ENCODE measurements around the gene JAZF1.

The JAZF1 gene

DNA sequence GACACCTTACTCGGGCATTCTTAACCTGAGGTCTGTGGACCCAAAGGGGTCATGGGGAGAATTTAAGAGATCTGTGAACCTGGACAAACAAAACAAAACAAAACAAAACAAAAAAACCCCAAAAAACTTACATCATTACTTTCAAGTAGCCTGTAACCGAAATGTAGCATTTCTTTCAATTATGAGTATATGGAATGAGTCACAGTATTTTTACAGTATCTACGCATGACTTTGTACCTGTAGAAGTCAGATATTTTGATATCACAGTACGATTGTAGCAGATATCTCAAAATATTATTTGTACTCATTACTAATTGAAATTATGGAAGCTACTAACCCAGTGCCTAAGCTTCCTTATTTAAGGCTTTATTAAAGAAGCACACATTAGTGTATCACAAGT is 210.2 kb downstream of the JAZF1 start:
- no peak for DNase-seq (ENCODE audit: low read depth, low spot score)
- H3K4me1 ChIP-seq (ENCODE audit: insufficient read depth, insufficient read length) = no peaks in the 10 kb centered on the region
- H3K4me3 ChIP-seq (ENCODE audit: insufficient read length, low read depth) = no peak overlapping the region
- no peaks in the 10 kb centered on the region for H3K36me3 ChIP-seq (ENCODE audit: insufficient read depth, insufficient read length, low read length)
- no peaks in the 10 kb centered on the region for H3K27me3 ChIP-seq (ENCODE audit: insufficient read depth, insufficient read length)
- TF ChIP-seq YY1 (IDR thresholded peaks at IDR 0.05; ENCODE audit: insufficient read depth, insufficient read length) = no peak
- no peak for TF ChIP-seq SUZ12 (IDR thresholded peaks at IDR 0.05; ENCODE audit: extremely low read depth, insufficient read depth, insufficient read length)
- no peaks in the 10 kb centered on the region for H3K9me3 ChIP-seq (ENCODE audit: insufficient read depth, low read length)
- no peak overlapping the region for H3K9ac ChIP-seq (ENCODE audit: insufficient read length, low read depth)

DNA sequence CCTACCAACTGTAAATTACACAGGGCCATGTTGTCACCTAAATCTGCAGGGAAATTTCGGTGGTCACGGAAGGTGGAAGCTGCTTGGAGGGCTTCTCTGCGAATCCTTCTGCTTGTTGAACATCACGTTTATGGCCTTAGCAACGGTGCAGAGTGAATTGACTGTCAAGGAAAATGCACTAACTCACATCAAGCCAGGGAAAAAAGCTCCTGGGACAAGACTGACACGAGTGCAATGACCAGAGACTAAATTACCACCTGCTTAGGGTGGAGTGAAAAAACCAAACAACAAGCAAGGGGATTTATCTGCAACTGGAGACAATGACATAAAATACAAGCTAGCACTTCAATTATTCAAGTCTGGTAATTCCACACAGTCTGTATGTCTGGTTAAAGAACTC is 211.2 kb downstream of the JAZF1 start:
- DNase-seq (ENCODE audit: low read depth, low spot score) = no peak
- H3K4me3 ChIP-seq (ENCODE audit: insufficient read length, low read depth) = no peak overlapping the region
- H3K9ac ChIP-seq (ENCODE audit: insufficient read length, low read depth) = no peak overlapping the region
- H3K27me3 ChIP-seq (ENCODE audit: insufficient read depth, insufficient read length) = no peaks in the 10 kb centered on the region
- H3K9me3 ChIP-seq (ENCODE audit: insufficient read depth, low read length) = no peaks in the 10 kb centered on the region
- H3K4me1 ChIP-seq (ENCODE audit: insufficient read depth, insufficient read length) = no peaks in the 10 kb centered on the region
- no peak for TF ChIP-seq ZNF274 (IDR thresholded peaks at IDR 0.05; ENCODE audit: low read depth, low read length)
- TF ChIP-seq SUZ12 (IDR thresholded peaks at IDR 0.05; ENCODE audit: extremely low read depth, insufficient read depth, insufficient read length) = no peak
- TF ChIP-seq YY1 (IDR thresholded peaks at IDR 0.05; ENCODE audit: insufficient read depth, insufficient read length) = no peak
- H3K36me3 ChIP-seq (ENCODE audit: insufficient read depth, insufficient read length, low read length) = no peaks in the 10 kb centered on the region

DNA sequence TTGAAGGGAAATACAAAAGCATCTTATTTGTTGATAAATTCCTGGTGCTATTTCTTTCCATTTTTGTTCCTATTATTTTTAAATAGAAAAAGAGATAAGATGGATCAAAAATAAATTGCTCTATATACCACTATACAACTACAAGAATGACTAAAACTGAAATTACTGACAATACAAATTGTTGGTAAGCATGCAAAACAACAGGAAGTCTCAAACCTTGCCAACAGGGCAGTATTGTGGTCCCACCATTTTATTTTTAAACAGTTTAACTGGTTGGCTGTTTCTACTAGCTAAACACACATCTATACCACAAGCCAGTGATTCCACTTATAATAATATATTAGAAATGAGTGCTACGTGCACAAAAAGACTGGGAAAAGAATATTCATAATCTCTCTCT is 213.0 kb downstream of the JAZF1 start:
- no peaks in the 10 kb centered on the region for H3K36me3 ChIP-seq (ENCODE audit: insufficient read depth, insufficient read length, low read length)
- no peak overlapping the region for H3K9ac ChIP-seq (ENCODE audit: insufficient read length, low read depth)
- H3K4me1 ChIP-seq (ENCODE audit: insufficient read depth, insufficient read length) = no peaks in the 10 kb centered on the region
- TF ChIP-seq SUZ12 (IDR thresholded peaks at IDR 0.05; ENCODE audit: extremely low read depth, insufficient read depth, insufficient read length) (no peak), YY1 (IDR thresholded peaks at IDR 0.05; ENCODE audit: insufficient read depth, insufficient read length) (no peak), ZNF274 (IDR thresholded peaks at IDR 0.05; ENCODE audit: low read depth, low read length) (no peak)
- no peaks in the 10 kb centered on the region for H3K27me3 ChIP-seq (ENCODE audit: insufficient read depth, insufficient read length)
- no peaks in the 10 kb centered on the region for H3K9me3 ChIP-seq (ENCODE audit: insufficient read depth, low read length)
- no peak overlapping the region for H3K4me3 ChIP-seq (ENCODE audit: insufficient read length, low read depth)
- no peak for DNase-seq (ENCODE audit: low read depth, low spot score)

DNA sequence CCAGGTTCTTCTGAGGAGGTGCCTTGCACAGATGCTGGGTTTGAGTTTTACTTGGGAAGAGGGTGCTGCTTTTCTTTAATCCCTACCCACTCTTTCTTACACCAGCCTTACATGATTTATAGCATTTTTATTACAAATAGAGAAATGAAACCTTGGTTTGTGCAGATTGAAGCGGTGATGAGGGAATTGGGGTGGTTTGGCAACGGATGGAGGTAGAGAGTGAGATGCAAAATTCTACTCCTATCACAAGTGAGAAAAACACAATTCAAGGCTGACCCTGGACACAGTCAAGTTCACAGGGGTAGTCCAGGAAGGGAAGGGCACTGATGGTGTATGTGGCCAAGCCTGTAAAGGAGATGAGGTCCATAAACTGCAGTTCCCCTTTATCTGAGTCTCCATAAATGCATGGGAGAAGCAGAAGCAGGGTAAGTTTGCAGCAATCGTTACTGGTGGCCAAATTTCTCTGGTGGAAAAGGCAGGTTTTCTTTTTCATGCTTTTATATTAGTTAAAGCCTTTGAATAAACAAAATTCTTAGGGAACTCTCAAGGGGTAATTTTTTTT is 214.3 kb downstream of the JAZF1 start:
- H3K4me1 ChIP-seq (ENCODE audit: insufficient read depth, insufficient read length) = no peaks in the 10 kb centered on the region
- no peak overlapping the region for H3K9ac ChIP-seq (ENCODE audit: insufficient read length, low read depth)
- no peaks in the 10 kb centered on the region for H3K9me3 ChIP-seq (ENCODE audit: insufficient read depth, low read length)
- no peak for DNase-seq (ENCODE audit: low read depth, low spot score)
- no peak overlapping the region for H3K4me3 ChIP-seq (ENCODE audit: insufficient read length, low read depth)
- TF ChIP-seq YY1 (IDR thresholded peaks at IDR 0.05; ENCODE audit: insufficient read depth, insufficient read length) (no peak), ZNF274 (IDR thresholded peaks at IDR 0.05; ENCODE audit: low read depth, low read length) (no peak), SUZ12 (IDR thresholded peaks at IDR 0.05; ENCODE audit: extremely low read depth, insufficient read depth, insufficient read length) (no peak)
- no peaks in the 10 kb centered on the region for H3K36me3 ChIP-seq (ENCODE audit: insufficient read depth, insufficient read length, low read length)
- no peaks in the 10 kb centered on the region for H3K27me3 ChIP-seq (ENCODE audit: insufficient read depth, insufficient read length)

DNA sequence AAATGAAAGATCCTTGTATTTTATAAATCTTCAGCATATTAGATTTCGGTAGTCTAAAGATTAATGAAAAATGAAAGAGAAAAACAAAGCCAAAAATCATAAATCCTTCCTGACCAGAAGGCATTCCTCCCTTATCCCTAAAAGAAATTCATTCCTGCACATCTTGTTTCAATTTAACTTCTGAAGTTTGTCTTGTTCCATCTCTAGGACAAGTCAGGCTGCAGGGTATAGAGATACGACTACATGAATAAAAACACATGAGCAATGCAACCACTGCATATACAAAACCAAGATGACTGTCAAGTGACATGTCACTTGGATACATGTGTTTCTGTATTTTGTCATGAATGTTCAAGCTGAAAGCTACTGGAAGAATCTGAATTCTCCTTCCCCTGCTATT is 214.9 kb downstream of the JAZF1 start:
- TF ChIP-seq YY1 (IDR thresholded peaks at IDR 0.05; ENCODE audit: insufficient read depth, insufficient read length) = no peak
- TF ChIP-seq SUZ12 (IDR thresholded peaks at IDR 0.05; ENCODE audit: extremely low read depth, insufficient read depth, insufficient read length) = no peak
- TF ChIP-seq ZNF274 (IDR thresholded peaks at IDR 0.05; ENCODE audit: low read depth, low read length) = no peak
- Histone ChIP-seq H3K4me1 (ENCODE audit: insufficient read depth, insufficient read length) (no peaks in the 10 kb centered on the region), H3K9me3 (ENCODE audit: insufficient read depth, low read length) (no peaks in the 10 kb centered on the region), H3K27me3 (ENCODE audit: insufficient read depth, insufficient read length) (no peaks in the 10 kb centered on the region), H3K36me3 (ENCODE audit: insufficient read depth, insufficient read length, low read length) (no peaks in the 10 kb centered on the region), H3K4me3 (ENCODE audit: insufficient read length, low read depth) (no peak overlapping the region), H3K9ac (ENCODE audit: insufficient read length, low read depth) (no peak overlapping the region)
- no peak for DNase-seq (ENCODE audit: low read depth, low spot score)

DNA sequence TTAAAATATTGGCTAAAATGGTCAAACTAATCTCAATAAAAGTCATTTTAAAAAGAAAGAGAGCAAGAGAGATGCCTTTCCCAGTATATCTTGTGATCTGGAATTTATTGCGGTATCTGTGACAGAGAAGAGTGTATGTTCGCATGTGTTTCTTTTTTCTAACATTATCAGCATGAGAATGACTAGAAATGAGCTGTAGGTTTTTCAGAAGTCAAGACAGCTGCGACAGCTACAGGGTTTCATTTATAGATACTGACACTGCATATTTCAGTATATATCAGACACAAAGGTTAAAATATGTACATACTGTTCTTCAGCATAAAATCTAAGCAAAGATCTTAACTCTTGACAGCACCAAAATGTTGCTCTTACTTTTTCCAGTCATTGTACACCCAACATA is 215.8 kb downstream of the JAZF1 start:
- TF ChIP-seq SUZ12 (IDR thresholded peaks at IDR 0.05; ENCODE audit: extremely low read depth, insufficient read depth, insufficient read length) (no peak), ZNF274 (IDR thresholded peaks at IDR 0.05; ENCODE audit: low read depth, low read length) (no peak), YY1 (IDR thresholded peaks at IDR 0.05; ENCODE audit: insufficient read depth, insufficient read length) (no peak)
- H3K4me1 ChIP-seq (ENCODE audit: insufficient read depth, insufficient read length) = no peaks in the 10 kb centered on the region
- H3K36me3 ChIP-seq (ENCODE audit: insufficient read depth, insufficient read length, low read length) = no peaks in the 10 kb centered on the region
- no peaks in the 10 kb centered on the region for H3K27me3 ChIP-seq (ENCODE audit: insufficient read depth, insufficient read length)
- H3K4me3 ChIP-seq (ENCODE audit: insufficient read length, low read depth) = no peak overlapping the region
- H3K9ac ChIP-seq (ENCODE audit: insufficient read length, low read depth) = no peak overlapping the region
- no peak for DNase-seq (ENCODE audit: low read depth, low spot score)
- no peaks in the 10 kb centered on the region for H3K9me3 ChIP-seq (ENCODE audit: insufficient read depth, low read length)

DNA sequence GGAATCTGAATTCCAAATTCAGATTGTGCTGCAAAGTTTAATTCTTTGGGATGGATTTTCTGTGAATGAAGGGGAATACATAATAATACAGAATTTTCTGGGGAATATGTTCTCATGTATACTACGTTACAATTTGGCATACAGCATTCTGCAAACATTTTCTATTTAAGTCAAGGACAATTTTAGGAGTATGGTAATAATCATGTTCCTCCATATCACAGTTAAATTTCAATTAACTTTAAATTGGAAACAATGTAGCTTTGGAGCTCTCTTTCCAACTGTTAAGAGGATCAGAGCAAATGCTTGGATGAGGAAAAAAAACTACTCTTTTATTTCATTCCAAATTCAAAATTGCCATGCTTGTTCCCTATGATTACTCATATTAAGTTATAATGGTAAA is 217.5 kb downstream of the JAZF1 start:
- H3K4me3 ChIP-seq (ENCODE audit: insufficient read length, low read depth) = no peak overlapping the region
- no peaks in the 10 kb centered on the region for H3K27me3 ChIP-seq (ENCODE audit: insufficient read depth, insufficient read length)
- no peaks in the 10 kb centered on the region for H3K4me1 ChIP-seq (ENCODE audit: insufficient read depth, insufficient read length)
- no peak overlapping the region for H3K9ac ChIP-seq (ENCODE audit: insufficient read length, low read depth)
- no peaks in the 10 kb centered on the region for H3K9me3 ChIP-seq (ENCODE audit: insufficient read depth, low read length)
- no peaks in the 10 kb centered on the region for H3K36me3 ChIP-seq (ENCODE audit: insufficient read depth, insufficient read length, low read length)
- no peak for DNase-seq (ENCODE audit: low read depth, low spot score)
- TF ChIP-seq YY1 (IDR thresholded peaks at IDR 0.05; ENCODE audit: insufficient read depth, insufficient read length) (no peak), SUZ12 (IDR thresholded peaks at IDR 0.05; ENCODE audit: extremely low read depth, insufficient read depth, insufficient read length) (no peak), ZNF274 (IDR thresholded peaks at IDR 0.05; ENCODE audit: low read depth, low read length) (no peak)
